Breast epithelium (tissue), 4 donors: ENCODE measurements around the gene IFIT3. TPM values are rescaled to one million over a fixed set of nuclear protein-coding genes. Genes with fewer than 3 reads are reported as not detected.

ENCODE experiments used
- DNase-seq, 2 donors: peaks; one replicate each; pipeline ENCODE4 v3.0.0-alpha.2; 2019; ENCODE audit warnings: low spot score in 2 of 2
- H3K27ac ChIP-seq, 2 donors: fragments of 200-600 bp; sonication (generic) in 1 of 2; one replicate each; pipeline ENCODE4 v1.5.1; 2016 to 2019; ENCODE audit warnings: mild to moderate bottlenecking in 1 of 2
- H3K27me3 ChIP-seq, 2 donors: fragments of 200-600 bp; sonication (generic) in 1 of 2; one replicate each; pipeline versions ENCODE4 v1.5.1 to v1.6.0; 2017 to 2019; ENCODE audit warnings: control low read depth in 1 of 2, mild to moderate bottlenecking in 1 of 2
- H3K36me3 ChIP-seq: fragments of 200-600 bp; one replicate; pipeline ENCODE4 v1.5.1; 2019
- H3K4me1 ChIP-seq, 2 donors: fragments of 200-600 bp; sonication (generic); one replicate each; pipeline ENCODE4 v1.5.1; 2016 to 2019; ENCODE audit warnings: control low read depth in 1 of 2
- H3K4me3 ChIP-seq, 3 donors: fragments of 200-600 bp; sonication (generic); 1 replicate in 2 of 3; 2 replicates in 1 of 3; pipeline ENCODE4 v1.5.1; 2016 to 2019; ENCODE audit warnings: mild to moderate bottlenecking in 3 of 3, moderate library complexity in 2 of 3
- H3K9me3 ChIP-seq, 2 donors: fragments of 200-600 bp; sonication (generic) in 1 of 2; one replicate each; pipeline ENCODE4 v1.5.1; 2016 to 2019; ENCODE audit warnings: control low read depth in 1 of 2
- POLR2A ChIP-seq: fragments of 450-650 bp; IDR thresholded peaks from one replicate; pipeline ENCODE4 v1.6.1; 2016; ENCODE audit warnings: antibody characterized with exemption, mild to moderate bottlenecking, moderate library complexity
- POLR2AphosphoS5 ChIP-seq, 3 donors: sonication (generic); formaldehyde crosslinking; IDR thresholded peaks; one replicate each; pipeline ENCODE4 v1.6.1; 2017; ENCODE audit warnings: antibody characterized with exemption in 3 of 3
- intact Hi-C: fragments of 100-400 bp; cut with DNase I; formaldehyde crosslinking; loops from one replicate; pipeline ENCODE4 v1.15.1; 2023; ENCODE audit warnings: low total_unique reads
- total RNA-seq, 3 donors: library from RNA; depleted of rRNA; stranded (reverse); fragments of >200 nt; gene quantifications; one replicate each; pipeline ENCODE4 v1.1.0, GENCODE V29; 2016
- TF ChIP-seq, protein P1 (sequence below), 3 donors: fragments of 450-650 bp; IDR thresholded peaks; one replicate each; pipeline ENCODE4 v1.5.1; 2016 to 2017; ENCODE audit warnings: antibody characterized with exemption in 3 of 3, mild to moderate bottlenecking in 3 of 3, moderate library complexity in 3 of 3

IFIT3 gene
- total RNA-seq, 3 donors from 2014 or later, result 8.2 to 10.4 (median 9.5) TPM

- intact Hi-C loops, result no loop called here
- H3K36me3 ChIP-seq, result no peaks in the 10 kb centered on the region
- TF ChIP-seq POLR2AphosphoS5 (IDR thresholded peaks at IDR 0.05) (no peak), POLR2A (no peak)
- TF ChIP-seq, protein P1, sequence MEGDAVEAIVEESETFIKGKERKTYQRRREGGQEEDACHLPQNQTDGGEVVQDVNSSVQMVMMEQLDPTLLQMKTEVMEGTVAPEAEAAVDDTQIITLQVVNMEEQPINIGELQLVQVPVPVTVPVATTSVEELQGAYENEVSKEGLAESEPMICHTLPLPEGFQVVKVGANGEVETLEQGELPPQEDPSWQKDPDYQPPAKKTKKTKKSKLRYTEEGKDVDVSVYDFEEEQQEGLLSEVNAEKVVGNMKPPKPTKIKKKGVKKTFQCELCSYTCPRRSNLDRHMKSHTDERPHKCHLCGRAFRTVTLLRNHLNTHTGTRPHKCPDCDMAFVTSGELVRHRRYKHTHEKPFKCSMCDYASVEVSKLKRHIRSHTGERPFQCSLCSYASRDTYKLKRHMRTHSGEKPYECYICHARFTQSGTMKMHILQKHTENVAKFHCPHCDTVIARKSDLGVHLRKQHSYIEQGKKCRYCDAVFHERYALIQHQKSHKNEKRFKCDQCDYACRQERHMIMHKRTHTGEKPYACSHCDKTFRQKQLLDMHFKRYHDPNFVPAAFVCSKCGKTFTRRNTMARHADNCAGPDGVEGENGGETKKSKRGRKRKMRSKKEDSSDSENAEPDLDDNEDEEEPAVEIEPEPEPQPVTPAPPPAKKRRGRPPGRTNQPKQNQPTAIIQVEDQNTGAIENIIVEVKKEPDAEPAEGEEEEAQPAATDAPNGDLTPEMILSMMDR (IDR thresholded peaks at IDR 0.05), result no peak
- peaks cover 0 to 2% of the 10 kb centered on the region in 2 donors for H3K4me1 ChIP-seq
- no peak overlapping the region for H3K27ac ChIP-seq
- H3K27me3 ChIP-seq, result no peaks in the 10 kb centered on the region
- no peak for DNase-seq
- H3K4me3 ChIP-seq, result no peak overlapping the region
- no peaks in the 10 kb centered on the region for H3K9me3 ChIP-seq
Observed at GRCh38 chr10:89343089-89343767, 15.4 kb downstream of the IFIT3 start.

- Histone ChIP-seq H3K4me3 (no peak overlapping the region), H3K9me3 (no peaks in the 10 kb centered on the region), H3K4me1 (peaks cover 0 to 2% of the 10 kb centered on the region in 2 donors), H3K27me3 (no peaks in the 10 kb centered on the region), H3K27ac (no peak overlapping the region), H3K36me3 (no peaks in the 10 kb centered on the region)
- intact Hi-C loops, result no loop called here
- DNase-seq, result no peak
- TF ChIP-seq POLR2A (no peak), POLR2AphosphoS5 (IDR thresholded peaks at IDR 0.05) (no peak)
- TF ChIP-seq, protein P1 (IDR thresholded peaks at IDR 0.05), result no peak
Observed at GRCh38 chr10:89344156-89344555, 16.4 kb downstream of the IFIT3 start.

- no peaks in the 10 kb centered on the region for H3K36me3 ChIP-seq
- H3K9me3 ChIP-seq, result no peaks in the 10 kb centered on the region
- no peak overlapping the region for H3K4me3 ChIP-seq
- DNase-seq, result no peak
- H3K27ac ChIP-seq, result no peak overlapping the region
- TF ChIP-seq POLR2AphosphoS5 (IDR thresholded peaks at IDR 0.05), result no peak
- TF ChIP-seq POLR2A, result no peak
- TF ChIP-seq, protein P1 (IDR thresholded peaks at IDR 0.05), result no peak
- intact Hi-C loops, result no loop called here
- H3K27me3 ChIP-seq, result no peaks in the 10 kb centered on the region
- peaks cover 0 to 2% of the 10 kb centered on the region in 2 donors for H3K4me1 ChIP-seq
Observed at GRCh38 chr10:89345367-89346000, 17.7 kb downstream of the IFIT3 start.

DNA sequence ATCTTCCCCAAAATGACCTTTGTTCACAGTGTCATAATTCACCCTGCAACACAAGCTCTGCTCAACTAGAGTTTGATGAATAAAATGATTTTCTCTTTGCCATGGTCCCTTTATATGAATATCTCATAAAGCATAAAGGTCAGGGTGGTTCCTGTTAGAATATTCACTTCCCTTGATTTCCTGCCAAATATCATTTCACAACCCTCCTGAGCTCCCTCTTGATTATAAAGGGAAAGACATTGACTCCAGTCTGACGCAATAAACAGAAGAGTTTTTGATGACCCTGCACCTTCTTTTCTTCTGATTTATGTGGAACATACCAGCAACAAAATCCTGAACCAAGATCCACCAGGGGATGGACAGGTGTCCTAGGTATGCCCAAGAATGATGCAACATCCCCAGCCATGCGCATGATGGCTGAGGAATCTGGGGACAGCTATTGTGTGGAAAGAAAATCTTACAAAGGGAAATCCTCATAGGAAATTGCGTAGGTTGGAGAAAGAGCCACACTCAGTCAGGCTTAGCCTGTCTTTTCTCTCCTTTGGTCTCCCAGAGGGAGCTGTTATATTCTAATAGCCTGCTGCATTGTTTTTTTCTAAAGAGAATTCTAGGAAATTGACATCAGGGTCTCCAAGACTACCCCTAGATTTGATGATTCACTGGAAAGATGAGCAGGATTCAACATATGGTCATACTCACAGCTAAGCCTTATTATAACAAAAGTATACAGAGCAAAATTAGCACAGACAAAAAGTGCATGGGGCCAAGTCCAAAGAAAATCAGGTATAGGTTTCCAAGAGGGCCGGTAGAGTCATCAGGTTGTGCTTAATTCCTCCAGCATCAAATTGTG, 18.8 kb downstream of the IFIT3 start:
- no peak for DNase-seq
- Histone ChIP-seq H3K4me1 (peaks cover 0 to 2% of the 10 kb centered on the region in 2 donors), H3K36me3 (no peaks in the 10 kb centered on the region), H3K27me3 (no peaks in the 10 kb centered on the region), H3K9me3 (no peaks in the 10 kb centered on the region), H3K27ac (peak overlapping the region in 1 of 2 donors; percentile 64), H3K4me3 (no peak overlapping the region)
- intact Hi-C loops, result no loop called here
- TF ChIP-seq POLR2A (no peak), POLR2AphosphoS5 (IDR thresholded peaks at IDR 0.05) (no peak)
- TF ChIP-seq, protein P1 (IDR thresholded peaks at IDR 0.05), result no peak
